Activated CD4-positive, alpha-beta T cell treated with anti-CD3 and anti-CD28 coated beads, Interleukin-2, amount 50 U/mL, for 4 hours (primary cell): ENCODE data around the gene SPIB.

Source experiments
- DNase-seq, 2 experiments: peaks; one replicate each; pipeline ENCODE4 v3.0.0-alpha.2; 2020

SPIB gene

GRCh38 chr19:50476224-50476906 lies 57.6 kb downstream of the SPIB start, which contains the start of the genes EMC10 and GARIN5A:
Gene EMC10, plus strand, starts transcription at chr19:50476507. Its CDS starts 38 bp downstream, at chr19:50476545.
Gene GARIN5A, minus strand, starts transcription at chr19:50476848. Its CDS starts 460 bp downstream, at chr19:50476388.
- peak; percentile 88 for DNase-seq

- no peak for DNase-seq
Observed at GRCh38 chr19:50476907-50477238, 58.1 kb downstream of the SPIB start.

DNA sequence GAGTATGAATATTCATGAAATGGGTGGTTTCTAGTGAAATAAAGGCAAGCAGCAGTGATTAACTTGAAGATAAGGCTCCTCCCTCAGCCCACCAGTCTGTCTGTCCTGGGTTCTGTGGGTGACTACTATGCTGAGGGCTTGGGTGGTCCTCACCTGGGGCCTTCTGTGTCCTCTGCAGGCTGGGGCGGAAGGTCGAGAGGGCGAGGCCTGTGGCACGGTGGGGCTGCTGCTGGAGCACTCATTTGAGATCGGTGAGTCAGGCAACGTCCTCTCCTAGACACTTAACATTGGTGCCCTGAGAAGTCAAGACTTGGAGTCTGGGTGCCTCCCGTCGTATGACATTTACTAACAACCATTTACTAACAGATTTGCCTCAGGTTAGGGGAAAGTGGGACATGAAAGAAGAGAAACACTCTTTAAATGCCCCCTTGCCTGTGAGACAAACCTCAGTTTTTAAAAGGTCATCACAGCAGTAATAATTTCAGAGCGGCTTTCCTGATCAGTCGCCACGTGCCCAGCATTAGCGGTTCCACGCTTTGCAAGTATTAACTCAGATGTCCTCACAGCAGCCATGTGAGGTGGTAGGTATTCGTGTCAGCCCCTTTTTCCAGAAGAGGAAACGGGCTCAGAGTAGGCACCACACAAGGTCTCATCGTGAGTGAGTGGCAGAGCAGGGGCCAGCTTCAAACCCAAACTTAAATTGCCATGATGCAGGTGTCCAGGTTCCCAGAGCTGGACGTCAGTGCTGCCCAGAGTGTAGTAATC lies 59.2 kb downstream of the SPIB start:
- no peak for DNase-seq

DNA sequence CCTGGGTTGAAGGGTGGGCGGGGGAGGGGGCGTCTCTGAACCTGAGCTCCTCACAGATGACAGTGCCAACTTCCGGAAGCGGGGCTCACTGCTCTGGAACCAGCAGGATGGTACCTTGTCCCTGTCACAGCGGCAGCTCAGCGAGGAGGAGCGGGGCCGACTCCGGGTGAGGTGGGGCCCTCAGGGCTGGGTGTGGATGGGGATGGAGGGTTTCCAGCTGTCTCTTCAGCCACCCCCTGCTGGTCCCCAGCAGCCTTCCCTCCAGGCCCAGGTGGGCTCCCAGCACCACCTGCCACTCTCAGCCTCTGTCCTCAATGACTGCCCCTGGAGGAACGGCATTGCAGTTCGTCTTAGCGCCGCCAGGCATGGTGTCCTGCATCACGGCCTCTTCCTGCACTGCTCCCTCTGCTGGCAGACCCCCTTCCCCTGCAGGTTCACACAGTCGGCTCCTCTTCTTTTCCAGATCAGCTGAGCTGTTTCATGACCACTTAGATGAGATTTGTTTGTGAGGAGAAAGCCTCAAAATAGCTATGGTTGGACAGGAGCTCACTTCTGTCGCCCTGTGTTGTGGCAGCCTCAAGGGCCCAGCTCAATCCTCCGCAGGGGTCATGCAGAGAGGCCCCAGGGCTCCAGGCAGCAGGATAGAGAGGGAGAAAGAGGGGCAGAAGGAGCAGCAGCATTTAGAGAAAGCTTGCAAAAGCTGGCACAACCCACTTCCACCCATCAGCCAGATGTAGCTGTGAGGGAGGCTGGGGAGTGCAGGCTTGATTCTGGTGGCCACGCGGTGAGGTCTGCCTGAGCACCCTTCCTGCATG lies 60.4 kb downstream of the SPIB start:
- DNase-seq, result no peak

GRCh38 chr19:50479761-50480251 lies 61.1 kb downstream of the SPIB start:
- no peak for DNase-seq

DNA sequence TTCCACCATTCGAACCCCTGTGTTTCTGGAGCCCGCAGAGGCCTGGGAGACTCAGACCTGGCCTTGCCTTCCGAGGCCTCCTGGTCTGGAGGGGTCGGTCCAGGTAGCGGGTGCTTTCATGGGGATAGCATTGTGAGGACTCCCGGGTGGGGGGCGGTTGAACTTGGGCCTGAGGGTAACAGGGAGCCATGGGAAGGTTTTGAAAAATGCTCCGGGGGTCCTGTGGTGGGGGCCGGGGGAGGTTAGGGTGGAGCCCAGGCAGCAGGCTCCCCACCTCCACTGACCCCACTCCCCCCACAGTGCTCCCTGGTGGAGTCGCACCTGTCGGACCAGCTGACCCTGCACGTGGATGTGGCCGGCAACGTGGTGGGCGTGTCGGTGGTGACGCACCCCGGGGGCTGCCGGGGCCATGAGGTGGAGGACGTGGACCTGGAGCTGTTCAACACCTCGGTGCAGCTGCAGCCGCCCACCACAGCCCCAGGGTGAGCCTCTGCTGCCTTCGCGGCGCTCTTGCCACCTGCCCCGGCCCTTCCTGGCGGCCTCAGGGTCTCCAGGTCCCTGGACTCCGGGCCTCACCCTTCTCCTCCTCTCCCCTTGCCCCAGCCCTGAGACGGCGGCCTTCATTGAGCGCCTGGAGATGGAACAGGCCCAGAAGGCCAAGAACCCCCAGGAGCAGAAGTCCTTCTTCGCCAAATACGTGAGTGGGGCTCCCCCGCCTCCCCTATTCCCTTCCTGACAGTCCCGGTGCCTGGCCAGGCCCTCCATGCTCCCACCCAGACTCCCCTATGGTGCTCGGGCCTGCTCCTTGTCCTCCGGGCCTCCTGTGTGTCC lies 61.8 kb downstream of the SPIB start:
- DNase-seq, result no peak
